HG02943 (cell line): ENCODE data around the gene TIGD1.

ENCODE experiments used
- ATAC-seq: cut with Tn5 transposase; IDR thresholded peaks from one replicate; pipeline ENCODE4 v1.9.1; 2021; ENCODE audit warnings: mild to moderate bottlenecking, low read depth, moderate library complexity; ENCODE audit not compliant: unreplicated experiment

The TIGD1 gene

DNA sequence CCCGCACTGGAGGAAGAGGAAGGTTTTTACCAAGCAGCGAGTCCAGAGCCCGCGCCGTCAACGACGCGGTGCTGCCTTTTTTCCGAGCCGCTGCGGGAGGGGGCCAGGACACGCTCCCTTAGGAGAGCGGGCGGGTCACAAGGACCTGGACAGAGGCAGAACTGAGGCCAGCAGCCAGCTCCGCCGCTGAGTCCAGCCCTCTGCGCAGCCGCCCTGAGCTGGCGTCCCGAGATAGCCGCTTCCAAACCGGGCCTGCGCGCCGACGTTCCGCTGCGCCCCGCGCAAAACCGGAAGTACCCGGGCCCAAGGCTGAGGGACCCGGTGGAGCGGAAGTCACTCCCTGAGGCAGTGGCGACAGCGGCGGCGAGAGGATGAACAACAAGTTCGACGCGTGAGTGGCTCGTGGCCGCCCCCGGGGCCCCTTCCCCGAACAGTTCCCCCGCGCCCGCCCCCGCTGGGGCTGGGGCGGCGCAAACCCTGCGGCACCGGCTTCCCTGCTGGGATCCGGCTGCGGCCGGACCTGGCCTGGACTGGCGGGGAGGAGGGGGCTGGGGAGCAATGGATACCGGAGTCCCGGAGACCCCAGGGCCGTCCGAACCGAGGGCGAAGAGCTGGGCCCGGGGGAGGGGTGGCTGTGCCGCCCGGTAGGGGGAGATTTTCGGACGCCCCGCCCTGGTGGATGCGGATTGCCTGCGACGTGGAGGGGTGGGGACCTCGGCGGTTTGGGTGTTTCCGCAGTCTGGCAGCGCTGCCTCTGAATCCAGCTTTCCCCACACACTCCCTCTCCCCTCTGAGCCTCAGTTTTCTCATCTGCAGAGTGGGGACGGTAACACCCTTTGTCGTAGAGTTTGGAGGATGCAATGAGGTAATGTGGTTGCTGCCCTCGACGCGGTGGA is at the start of gene TIGD1, which contains the start of gene EIF4E2:
Gene TIGD1 (minus strand): TSS at position 204 of the 896 bp plus-strand sequence. CDS start 675 bp downstream, outside the sequence.
Gene EIF4E2 (plus strand): TSS at position 336 of the 896 bp plus-strand sequence. CDS start 36 bp downstream, at position 372.
- peak; percentile 93 for ATAC-seq

DNA sequence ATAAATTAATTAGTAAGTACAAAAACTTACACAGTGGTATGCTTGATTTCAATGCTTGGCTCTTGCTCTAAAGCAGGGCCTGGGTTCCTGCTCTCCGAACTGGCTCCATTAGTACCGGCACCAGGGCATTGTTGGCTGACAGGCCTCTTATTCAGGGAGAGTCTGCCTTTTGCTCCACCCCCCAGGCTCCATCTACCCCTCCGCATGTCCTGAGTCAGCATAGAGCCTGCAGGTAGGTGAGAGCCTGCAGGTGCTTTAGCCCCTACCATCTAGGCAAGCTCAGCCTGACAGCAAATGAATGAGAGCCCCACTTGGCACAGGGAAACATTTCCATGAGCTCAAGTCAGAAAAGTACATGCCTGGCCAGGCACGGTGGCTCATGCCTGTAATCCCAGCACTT is 47.9 kb upstream of the TIGD1 start:
- ATAC-seq, result no peak

DNA sequence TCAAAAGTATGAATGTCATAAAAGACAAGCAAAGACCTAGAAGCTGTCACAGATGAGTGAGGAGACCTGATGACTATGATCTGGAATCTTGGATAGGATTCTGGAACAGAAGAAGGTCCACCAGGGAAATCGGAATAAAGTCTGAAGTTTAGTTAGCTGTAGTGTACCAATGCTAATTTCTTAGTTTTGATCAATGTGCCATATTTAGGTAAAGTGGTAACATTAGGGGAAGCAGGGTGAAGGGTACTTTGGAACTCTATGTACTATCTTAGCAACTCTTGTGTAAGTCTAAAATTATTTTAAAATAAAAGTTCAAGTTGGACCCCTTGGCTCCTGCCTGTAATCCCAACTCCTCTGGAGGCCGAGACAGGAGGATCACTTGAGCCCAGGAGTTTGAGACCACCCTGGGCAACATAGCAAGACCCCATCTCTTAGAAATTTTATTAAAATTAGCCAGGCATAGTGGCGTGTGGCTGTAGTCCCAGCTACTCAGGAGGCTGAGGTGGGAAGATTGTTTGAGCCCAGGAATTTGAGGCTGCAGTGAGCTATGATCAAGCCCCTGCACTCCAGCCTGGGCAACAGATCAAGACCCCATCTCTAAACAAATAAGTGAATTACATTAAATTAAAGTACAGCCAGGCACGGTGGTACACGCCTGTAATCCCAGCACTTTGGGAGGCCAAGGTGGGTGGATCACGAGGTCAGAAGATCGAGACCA is 47.2 kb upstream of the TIGD1 start:
- no peak for ATAC-seq

DNA sequence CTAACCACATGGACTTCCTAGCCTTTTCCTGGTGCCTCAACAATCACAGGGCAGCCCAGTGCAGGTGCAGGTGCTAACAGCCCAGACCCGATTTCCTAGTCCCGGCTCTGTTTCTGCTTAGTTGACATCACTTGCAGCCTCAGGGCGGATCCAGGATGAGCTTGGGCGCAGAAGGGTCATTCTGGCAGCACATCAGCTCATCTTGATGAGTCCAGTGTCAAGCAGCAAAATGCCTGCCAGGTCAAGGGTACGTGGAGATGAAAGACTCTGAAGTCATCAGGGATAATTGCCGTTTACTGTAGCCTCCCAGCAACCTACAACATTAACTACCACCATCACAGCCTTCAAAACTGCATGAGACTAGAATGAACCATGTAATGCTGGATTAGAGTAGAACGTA is 43.6 kb upstream of the TIGD1 start:
- no peak for ATAC-seq

DNA sequence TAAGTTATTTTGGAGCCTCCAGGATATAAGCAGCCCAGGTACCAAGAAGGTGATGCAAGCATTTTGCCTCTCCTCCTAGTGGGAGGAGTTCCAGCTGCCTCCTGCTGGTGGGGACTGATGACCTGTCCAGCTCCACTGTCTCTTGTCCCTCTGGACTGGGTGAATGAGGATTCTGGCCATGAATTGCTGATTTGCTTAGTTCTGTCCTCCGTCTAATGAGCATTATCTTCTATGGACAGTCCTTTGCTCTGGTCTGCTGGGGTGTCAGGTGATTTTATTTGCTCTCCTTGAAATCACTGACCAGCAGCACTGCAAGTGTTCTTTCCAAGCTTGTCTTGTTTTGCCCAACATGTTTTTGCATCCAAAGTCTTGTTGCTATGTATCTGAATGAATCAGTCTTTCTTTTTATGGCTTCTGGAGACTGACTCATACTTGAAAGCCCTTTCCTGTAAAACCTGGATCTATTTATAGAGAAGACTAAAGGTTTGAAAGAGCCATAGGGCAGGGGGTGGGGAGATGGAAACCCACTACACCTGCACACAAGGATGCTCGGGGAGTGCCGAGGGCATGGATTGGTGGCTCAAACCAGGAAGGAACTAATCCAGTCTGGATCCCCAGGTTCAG is 42.5 kb upstream of the TIGD1 start:
- no peak for ATAC-seq

DNA sequence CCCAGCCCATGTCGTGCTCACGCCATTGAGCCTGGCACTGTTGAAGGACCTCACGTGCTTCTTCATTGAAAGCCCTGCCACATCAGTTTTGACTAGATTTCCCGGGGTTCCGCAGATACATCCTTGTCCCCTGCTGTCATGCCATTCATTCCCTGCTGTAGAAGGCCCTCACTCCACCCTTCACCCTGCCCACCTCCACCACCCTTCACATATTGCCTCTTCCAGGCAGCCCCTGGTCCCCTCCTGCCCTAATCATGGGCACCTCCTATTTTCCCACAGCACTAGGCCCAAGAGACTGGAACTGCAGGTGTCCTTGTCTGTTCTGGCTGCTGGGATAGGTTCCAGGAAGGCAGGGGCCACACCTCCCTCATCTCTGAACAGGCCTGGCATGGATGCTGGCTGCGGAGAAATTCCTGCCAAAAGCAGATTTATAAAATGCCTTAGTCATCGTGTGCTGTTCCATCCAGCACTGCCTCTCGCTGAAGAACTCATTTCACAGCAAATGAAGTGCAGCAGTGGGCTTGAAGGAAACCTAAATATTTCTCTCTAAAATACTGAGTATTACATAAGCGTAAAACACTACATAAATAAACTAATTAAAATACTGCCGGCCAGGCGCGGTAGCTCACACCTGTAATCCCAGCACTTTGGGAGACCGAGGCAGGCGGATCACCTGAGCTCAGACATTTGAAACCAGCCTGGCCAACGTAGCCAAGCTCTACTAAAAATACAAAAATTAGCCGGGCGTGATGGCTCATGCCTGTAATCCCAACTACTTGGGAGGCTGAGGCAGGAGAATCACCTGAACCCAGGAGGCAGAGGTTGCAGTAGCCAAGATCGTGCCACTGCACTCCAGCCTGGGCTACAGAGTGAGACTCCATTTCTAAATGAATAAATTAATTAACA is 38.6 kb upstream of the TIGD1 start:
- no peak for ATAC-seq

DNA sequence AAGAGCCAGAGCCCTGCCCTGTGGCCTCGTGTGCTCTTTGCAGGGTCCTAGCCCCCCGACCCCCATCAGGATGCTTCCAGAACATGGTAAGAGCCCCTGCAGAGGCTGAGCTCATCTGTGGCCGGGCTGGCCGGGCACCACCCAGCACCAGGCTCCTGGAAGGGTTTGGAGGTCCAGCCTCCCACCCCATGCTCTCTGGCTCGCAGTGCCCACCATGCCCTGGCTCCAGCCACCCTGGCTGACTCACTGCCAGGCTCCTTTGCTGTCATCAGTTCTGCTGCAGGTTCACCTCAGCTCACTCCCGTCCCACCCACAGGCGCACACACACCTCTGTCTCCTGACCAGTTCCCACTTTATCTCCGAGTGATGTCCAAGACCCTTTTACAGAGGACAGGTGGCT is 37.7 kb upstream of the TIGD1 start:
- ATAC-seq, result no peak

DNA sequence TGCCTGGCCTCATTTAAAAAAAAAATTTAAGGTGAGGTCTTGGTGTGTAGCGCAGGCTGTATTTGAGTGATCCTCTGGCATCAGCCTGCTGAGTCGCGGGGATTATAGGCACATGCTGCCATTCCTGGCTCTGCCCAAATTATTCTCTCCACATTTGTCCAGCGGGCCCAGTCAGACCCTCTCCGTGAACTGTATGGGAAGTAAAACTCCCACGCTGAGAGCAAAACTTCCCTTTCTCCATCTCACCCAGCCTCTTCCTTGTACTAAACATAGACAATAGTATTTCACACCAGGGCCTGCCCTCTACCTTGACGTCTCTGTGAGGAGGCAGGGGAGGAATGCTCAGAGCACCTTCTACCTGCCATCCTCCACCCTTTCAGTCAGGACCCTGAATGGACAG is 37.2 kb upstream of the TIGD1 start:
- ATAC-seq, result no peak

DNA sequence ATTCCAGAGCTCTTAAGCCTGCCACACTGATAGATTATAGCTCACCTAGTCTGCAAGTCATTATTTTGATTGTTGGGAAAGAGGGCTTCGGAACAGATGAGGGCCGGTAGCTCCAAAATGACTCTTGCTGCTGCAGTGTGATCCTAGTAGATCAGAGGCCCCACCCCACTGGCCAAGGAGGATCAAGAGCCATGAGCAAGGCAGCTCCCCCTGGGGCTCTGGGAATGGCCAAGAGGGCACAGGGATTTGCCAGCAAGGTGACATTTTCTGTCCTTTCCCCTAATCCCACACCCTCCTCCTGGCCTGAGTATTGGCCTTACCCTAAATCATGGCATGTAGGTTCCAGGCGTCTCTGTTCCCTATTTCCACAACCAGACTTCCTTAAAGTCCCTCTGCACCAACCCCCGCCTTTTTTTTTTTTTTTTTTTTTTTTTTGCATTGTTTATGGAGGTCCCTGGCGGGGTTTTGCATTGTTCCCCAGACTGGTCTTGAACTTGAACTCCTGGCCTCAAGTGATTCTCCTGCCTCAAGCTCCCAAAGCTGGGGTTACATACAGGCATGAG is 36.7 kb upstream of the TIGD1 start:
- ATAC-seq, result no peak

DNA sequence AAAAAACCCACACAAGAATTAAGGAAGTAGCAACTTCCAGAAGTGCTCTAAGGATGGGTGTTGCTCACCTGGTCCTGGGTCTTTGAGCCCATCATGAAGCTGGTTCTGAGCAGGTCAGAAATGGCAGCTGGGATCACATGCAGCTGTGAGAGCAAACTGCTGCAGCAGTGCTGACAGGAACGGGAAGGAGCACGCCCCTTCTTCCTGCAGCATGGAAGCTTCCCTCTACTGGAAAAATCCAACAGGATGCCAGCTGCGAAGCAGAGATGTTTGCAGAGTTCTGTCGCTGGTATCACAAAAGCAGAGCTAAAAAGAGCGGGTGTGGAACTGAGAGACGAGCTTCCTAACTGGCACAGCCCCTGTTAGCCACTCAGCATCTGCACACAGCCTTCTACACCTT is 33.9 kb upstream of the TIGD1 start:
- ATAC-seq, result no peak

DNA sequence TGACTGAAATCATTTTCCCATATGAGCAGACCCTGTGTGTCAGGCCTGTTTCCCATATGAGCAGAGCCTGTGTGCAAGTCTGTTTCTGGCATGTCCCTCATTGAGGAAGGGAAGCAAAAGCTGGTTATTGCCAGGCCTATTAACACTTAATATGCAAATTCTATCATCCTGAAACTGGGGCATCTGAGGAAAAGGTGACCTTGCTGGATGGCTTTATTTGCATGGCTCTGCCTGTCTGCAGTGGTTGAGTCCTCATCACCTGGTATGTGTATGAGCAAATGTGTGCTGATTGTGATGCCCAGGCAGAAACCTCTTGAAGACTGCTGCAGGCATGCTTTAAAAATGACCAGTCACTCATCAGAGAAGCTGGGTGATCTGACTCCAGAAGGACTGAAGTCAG is 31.4 kb upstream of the TIGD1 start:
- peak; percentile 63 for ATAC-seq

DNA sequence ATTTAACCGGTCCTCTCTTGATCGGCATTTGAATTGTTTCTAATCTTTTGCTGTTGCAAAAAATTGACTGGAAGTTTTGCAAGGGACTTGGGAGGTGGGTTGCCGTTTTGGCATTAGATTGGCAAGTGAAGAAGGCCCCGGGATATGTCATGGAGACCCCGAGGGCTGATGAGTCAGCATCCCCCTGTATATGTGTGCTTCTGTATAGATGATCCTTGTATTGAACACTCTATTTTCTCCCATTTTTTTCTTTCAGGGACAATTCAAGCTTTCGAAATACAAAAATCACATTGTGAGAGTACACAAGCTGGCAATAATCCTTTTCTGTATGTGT is 30.3 kb upstream of the TIGD1 start:
- no peak for ATAC-seq

DNA sequence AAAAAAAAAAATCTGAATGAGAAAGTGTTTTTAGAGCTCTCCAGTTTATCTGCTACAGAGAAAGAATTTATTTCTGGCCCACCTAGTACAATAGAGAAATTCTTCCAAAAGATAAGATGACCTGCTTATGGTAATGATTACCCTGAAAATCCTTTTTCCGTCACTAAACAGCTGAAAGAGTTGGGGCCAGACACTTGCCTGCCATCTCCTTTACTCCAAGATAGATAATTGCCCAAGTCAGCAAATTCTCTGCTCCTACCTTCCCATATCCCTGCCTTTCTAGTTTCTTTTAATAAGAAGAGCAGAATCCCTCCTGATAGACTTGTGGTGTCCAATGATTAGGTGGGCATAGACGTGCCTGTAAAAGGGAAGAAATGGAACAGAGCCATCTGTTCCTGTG is 28.3 kb upstream of the TIGD1 start:
- no peak for ATAC-seq

DNA sequence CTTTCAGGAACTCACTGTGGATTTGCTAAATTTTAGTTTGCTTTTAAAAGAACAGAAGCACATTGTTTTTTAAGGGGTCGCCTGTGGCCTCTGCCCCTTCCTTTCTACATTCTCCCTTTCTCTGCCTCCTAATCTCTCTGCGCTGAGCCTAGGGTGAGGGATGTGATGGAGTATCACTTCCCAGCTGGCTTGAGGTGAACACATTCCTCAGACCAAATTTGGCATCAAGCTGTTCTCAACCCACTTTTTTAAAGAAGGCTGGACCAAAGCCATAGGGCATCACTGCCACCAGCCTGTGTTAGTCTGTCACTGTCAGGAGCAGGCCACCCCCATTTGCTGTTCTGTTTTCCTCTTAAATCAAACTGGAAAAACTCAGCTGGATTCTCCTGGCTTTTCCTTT is 27.5 kb upstream of the TIGD1 start:
- ATAC-seq, result no peak

DNA sequence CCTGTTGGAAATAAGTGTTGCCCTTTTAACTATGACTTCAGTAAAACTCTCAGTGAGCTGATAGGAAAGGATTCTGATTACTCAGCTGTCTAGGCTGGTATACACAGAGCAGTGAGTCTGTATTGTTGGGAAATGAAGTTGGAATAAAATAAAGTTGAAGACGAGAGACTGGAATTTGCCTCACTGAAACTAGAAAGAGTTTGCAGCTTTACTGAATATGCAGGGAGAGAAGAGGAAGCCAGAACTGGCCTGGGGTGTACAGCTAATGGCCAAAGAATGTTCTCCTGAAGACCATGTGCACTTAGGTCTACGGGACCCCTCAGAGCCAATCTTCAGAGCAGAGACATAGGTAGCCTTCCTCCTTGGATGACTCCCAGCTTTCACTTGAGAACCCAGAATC is 26.6 kb upstream of the TIGD1 start:
- ATAC-seq, result no peak

DNA sequence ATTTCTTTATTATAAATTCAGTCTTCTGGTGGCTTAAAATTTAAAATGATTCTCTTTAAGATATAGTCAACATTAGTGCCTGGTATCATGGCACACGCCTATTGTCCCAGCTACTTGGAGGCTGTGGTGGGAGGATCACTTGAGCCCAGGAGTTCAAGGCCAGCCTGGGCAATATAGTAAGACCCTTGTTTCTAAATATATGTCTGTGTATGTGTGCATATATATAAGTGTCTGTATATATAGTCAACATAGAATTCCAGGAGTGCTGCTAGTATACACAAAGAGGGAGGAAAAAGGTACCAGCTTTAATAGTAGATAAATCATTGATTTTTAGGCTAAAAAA is 25.0 kb upstream of the TIGD1 start:
- no peak for ATAC-seq

DNA sequence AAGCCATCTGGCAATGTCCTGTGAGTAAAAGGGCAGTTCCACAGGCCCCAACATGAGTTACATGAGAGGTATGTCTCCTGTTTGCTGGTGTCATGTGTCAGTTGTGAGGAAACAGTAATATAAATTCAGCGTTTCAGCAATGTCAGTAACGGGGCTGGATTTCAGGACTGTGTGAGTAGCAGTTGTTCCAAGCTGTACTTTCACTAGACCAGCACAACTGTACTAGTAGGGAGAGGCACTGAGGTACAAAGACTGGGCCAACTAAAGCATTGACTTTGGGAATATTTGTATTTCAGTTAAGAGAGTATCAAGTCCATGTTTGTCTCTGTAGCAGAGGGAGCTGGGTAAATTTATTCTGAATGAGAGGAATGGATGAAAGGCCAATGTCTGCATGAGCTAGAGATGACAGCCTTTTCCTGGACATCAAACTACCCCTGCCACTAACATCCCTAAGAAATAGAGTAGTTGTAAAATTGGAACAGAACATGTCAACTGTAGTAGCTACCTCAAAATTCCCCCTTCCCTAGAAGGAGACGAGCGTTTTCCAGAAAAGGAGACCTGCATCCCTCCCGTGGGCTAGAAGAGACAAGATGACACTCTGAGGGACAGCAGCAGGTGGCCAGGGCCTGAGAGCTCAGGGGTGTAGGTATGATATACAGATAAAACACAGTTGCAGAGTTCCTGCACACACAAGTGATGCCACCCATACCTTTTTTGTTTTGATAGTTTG is 24.5 kb upstream of the TIGD1 start:
- no peak for ATAC-seq

DNA sequence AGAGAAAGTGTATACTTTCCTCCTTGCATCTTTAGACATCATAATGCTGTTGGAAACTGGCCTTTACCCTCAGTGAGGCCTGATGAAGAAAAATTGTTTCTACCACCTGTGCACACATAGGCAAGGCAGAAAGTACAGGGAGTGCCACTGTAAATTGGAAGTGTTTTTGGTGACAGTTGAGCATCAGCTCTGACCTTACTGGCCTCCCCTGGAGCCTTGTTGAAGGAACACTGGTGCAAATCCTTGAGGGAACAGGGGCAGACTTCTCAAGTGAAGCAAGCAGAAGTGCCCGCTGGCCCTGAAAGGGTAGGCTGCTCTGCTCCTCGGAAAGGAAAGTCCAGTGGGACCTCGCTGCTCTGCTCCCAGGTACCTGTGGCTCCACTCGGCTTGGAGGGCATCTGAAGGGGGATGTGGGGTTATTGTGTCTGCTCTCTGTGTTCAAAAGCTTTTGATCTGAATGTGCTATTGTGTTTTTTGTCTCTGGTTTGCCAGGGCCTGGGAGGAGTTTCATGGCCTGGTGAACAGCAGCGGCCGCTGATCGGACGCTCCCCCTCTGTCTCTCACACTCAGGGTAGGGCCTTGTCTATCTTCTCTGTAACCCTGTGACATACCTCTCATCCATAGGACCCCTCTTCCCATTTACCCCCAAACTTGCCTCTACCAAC is 23.5 kb upstream of the TIGD1 start:
- ATAC-seq, result no peak

DNA sequence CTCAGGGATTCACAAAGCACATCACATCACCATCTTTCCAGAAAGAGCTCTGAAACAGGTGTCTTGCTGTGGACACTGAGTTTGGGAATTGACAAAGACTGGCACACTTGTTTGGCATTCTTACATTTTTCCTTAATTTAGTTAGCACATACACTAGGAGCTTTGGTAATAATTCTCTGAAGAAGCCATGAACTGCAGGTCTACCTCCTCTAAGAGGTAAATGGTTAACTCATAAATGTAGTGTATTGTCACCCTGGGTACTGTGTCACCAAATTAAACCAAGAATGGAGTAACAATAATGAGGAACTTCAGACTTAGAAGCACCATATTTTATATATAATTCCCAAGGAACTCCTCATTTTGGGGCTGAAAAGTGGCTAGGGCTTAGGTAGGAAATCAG is 22.7 kb upstream of the TIGD1 start:
- no peak for ATAC-seq
